Measurements from ENCODE around the gene ELAC2.
A peak's percentile ranks its signal among the peaks of the same experiment; 100 is the strongest.

ELAC2 gene, protein sequence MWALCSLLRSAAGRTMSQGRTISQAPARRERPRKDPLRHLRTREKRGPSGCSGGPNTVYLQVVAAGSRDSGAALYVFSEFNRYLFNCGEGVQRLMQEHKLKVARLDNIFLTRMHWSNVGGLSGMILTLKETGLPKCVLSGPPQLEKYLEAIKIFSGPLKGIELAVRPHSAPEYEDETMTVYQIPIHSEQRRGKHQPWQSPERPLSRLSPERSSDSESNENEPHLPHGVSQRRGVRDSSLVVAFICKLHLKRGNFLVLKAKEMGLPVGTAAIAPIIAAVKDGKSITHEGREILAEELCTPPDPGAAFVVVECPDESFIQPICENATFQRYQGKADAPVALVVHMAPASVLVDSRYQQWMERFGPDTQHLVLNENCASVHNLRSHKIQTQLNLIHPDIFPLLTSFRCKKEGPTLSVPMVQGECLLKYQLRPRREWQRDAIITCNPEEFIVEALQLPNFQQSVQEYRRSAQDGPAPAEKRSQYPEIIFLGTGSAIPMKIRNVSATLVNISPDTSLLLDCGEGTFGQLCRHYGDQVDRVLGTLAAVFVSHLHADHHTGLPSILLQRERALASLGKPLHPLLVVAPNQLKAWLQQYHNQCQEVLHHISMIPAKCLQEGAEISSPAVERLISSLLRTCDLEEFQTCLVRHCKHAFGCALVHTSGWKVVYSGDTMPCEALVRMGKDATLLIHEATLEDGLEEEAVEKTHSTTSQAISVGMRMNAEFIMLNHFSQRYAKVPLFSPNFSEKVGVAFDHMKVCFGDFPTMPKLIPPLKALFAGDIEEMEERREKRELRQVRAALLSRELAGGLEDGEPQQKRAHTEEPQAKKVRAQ

DNA sequence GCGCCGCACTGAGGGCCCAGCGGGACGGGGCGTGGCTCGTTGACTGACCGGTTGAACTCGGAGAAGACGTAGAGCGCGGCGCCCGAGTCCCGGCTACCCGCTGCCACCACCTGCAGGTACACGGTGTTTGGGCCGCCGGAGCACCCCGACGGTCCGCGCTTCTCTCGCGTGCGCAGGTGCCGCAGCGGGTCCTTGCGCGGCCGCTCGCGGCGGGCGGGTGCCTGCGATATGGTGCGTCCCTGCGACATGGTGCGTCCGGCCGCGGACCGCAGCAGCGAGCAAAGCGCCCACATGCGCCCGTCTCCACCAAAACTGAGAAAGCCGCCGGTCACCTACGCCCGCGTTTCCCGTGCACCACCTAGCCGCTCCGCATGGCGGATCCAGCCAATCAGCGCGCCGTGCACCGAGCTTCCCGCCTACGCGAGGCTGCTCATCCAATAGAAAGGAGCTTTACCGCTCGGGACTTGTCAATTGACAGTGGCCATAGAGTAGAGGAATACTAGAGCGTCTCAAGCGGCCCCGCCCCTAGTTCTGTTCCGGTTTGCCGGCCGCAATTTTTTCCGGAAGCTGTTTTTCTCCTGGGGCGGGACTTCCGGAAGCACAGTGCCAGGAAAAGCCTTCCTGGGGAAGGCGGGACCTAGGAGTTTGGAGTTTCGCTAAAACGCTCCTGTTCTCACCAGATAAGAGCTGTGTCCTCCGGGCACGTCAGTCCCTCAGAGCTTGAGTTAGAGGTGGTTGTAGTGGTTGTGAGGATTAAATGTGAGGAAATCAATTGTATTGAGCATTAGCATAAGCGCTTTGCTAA, at the start of gene ELAC2:
Gene ELAC2 (minus strand): TSS at position 373 of the 805 bp plus-strand sequence. CDS start 80 bp downstream, at position 293.
- peak; percentile 95 for DNase-seq

DNA sequence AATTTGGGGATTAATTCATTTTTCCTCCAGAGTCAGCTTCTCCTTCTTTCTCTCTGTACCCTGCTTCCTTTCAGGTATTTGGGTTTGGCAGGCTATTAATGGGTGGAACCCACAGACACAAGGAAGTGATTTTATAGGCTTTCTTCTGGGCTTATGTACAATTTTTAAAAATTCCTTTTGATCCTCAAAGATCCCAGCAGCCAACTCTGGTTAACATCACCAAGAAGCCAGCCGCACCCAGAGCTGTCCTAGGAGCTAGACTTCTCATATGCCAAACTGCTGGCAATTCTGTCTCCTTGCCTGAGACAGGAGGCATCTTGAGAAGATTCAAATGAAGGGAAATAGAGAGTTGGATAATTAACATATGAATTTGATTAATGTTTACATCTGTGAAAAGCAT, 47.2 kb upstream of the ELAC2 start:
- no peak for DNase-seq

DNA sequence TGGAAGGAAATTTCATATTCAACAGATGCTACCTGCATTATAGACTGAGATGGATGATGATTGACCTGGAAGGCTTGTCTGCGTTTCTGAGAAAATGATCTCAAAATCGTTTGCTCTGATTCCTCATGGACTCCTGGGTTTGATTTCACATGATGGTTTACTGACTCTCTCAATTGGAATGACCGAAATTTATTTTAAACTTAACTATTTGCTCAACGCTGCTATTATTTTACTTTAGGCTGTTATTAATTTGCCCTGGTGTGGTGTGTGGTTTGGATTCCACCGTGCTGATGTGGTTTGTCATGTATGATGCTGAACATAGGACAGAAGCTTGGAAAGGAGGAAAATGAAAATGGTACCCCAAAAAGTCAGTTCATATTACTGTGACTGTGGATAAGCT, 37.3 kb upstream of the ELAC2 start:
- no peak for DNase-seq

DNA sequence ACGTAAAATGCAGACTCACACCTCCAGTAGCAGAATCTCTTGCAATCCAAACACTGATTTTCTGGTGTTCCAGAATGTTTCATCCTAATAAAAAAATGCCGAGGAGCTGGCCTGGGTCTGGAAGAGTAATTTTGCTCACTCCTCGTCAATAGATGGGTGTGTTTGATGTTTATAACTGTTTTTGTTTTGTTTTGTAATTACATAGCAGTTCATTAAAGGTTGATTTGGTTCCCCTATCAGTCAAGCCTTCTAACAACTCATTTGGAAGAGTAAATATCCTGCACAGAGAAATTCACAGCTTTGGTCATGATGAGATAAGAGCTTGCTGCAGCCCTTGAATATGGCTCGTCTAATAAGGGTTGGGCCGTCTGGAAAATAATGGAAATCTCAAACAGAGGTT, 36.8 kb upstream of the ELAC2 start:
- no peak for DNase-seq

DNA sequence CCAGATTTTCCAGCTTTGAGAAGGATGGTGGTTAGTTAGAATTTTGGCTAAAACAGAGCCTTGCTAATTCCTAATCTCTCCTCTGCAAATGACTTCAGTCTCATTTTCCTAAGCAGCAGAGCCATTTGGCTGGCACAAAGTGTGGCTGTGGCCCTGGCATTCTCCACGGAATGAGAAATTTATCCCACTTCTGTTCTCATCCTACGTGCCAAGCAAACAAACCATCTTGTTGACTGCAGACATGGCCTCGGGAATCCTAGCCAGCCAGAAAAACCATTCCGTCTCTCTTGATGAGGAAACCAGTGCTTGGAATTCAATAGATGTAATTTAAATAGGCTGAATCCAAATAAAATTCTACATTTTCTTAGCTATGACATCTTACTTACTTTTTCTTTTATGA, 34.1 kb upstream of the ELAC2 start:
- DNase-seq, result no peak

DNA sequence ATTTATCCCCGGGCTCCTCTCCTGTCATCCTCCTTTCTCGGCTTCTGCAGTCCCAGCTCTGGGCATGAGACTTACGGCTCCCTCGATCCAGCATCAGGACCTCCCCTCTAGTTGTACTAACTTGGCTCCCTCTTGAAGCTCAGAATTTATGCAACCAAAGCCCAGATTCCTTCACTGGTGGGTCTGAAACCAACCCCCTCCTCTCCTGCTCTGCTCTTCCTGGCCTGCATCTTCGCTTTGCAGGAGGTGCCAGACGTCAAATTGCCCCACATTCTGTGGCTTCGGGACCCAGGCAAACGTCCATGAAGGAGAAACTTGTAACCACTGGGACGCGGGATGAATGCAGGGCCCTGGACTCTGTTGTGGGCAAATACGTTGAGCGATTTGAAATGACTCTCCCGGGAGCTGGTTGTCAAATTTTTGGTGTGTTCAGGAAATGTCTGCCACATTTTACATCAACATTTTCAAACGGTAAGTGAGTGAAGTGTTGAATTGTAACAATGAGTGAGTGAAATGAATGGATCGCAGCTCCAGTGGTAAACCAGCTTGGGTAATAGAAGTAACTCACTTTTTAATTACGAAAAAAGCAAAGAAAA, 29.3 kb upstream of the ELAC2 start:
- no peak for DNase-seq

DNA sequence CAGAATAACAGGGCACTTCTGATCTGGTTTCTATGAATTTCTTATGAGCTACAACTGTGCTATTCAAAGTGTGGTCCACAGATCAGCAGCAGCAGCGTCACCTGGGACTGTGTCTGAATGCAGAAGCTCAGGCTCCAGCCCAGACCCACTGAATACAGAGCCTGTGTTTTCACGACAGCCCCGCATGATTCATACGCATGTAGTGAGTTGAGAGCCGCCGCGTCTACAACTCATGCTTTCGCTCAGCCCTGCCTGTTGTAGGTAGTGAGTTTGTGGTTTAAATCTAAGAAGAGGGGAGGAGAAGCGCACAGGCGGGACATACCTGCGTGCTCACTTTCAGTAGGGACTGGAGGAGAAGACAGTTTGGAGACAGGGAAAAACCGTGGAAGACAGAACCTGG, 28.5 kb upstream of the ELAC2 start:
- DNase-seq, result no peak

DNA sequence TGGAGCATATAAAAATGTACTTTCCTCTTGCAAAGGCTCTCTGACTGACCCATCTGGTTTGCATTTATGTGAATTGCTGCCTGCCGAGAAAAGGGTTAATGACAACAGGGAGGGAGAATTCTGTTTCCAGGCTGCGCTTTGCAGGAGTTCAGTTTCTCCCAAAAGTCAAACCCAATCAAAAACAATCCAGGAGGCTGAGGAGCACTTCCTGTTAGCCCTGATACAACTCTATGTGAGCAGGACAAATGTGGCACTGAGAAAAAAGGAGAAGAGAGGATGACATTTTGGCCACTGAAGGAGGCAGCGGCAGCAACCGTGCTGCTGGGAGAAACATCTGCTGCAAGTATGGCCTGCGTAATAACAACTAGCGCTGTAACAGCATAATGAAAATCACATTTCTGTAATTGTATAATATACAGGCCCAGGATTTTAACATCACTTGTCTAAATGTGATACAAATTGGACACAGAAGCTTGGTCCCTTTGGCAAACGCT, 26.8 kb upstream of the ELAC2 start:
- DNase-seq, result no peak

DNA sequence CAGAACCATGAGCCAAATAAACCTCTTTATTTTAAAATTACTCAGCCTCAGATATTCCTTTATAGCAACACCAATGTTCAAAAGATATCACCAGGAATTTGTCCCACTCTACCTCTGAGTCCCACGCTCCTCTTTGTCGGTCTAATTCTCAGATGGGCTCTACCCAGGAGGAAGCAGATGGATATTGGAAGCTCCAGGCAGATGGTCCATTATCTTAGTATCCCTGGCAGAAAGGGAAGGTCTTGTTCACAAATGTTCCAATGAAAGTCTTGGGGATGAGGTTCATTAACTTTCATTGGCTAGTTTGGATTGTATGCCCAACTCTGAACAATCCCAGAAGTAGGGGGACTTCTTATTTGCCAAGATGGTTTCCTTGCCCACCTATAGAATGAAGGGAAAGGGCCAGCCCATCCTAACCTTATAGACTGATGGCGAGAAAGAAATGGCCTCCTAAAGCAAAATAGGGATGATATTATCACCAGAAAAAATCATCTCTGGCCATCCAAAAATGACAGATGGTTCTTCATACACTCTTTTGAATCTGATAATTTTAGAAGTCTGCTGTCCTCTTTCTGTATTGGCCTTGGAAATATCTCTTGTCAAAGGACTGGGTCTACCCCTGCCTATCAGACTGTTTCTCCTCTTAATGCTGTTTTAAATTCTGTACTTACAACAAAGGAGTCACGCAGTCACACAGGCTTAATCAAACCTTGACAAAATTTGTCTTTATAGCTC, 21.3 kb upstream of the ELAC2 start:
- no peak for DNase-seq

DNA sequence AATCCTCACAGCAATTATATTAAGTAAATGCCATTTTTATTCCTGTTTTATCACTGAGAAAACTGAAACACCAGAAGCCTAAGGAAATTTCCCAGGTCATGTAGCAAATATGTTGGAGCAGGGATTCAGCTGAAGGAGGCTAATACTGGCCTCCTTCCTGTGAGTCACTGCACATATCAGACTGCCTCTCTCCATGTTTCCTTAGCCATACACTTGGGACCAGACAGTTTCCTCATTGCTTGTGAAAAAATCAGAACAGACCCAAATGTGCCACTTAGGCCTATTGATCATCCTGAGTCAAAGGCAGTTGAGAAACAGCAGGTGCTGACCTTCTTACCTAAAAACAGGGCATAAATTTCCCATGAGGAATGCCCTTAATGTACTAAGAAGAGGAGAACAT, 18.9 kb upstream of the ELAC2 start:
- DNase-seq, result no peak

DNA sequence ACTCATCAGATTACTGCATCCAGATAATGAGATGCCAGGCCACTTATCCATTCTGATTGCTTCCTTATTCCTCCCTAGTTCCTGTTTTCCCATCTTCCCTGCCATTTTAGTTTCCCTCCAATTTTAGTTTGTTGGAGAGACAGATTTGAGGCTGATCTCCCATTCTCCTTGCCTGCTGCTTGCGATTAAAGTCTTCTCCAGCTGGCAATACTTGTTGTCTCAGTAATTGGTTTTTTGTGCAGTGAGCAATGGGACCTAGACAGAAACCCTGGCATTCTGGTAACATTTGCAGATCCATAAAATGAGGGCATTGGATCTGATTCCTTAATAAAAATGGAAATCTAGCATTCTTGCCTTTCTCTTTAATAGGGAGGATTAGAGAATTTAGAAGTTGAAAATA, 17.6 kb upstream of the ELAC2 start:
- DNase-seq, result no peak

DNA sequence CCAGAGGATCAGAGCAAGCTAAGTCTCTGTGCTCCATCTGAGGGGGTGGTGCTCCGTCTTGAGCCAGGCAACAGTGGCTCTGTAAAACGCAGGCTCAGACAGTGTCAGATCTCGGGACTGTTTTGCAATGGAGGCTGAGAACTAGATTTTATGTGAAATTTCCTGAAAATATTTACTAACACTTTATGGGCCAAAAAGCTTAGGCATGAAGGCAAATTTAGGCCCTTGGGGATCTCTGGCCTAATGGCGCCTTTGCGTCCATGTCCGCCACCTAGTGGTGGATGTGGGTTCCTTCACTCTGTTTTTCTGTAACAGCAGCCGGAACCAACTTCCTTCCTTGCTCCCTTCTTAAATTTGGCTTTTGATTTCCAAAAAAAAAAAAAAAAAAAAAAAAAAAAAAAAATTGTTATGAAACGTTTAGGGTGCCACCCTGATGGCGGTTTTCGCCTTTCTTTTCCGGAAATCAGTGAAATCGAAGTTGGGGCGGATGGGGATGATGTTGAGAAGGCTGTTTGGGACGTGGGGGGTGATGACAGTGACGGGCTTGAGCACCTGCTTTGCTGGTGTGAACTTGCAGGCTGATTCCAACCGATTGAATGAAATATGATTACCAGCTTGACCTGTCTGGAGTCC, 14.0 kb upstream of the ELAC2 start:
- peak; percentile 50 for DNase-seq

DNA sequence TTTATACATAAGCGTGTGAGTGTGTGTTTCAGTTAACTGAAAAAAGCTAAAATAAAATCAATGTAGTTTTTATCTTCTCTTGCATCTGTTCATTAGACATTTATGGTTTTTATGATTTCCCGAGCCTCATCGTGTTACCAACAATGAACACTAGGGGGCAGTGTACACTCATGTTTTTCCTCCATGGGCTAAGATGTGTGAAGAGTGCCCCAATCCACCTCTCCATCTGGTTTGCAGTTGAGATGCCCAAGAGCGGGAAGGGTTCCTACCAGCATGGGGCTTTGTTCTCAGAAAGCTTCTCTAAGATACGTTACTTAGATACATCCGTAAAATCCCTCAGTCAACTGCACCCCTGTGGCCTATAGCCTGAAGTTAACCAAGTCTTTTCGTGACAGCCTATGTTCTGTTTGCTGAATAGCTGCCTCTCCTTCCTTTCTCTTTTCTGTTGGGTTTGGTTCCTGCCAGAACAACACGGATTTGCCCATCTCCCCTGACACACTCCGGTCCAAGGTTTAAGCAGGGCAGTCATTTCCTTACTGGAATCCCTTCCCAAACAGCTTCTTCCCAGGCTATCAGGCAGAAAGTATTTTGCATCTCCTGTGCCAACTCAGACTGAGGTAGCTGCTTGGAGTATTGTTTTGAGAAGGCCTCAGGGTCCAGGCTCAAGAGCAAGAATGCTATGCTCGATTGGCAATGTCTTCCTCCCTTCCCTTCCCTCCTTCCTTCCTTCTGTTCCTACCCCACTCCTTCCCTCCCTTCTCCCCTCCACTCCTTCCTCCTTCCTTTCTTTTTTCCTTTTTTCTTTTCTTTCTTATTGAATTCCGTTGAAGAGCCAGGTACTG, 12.9 kb upstream of the ELAC2 start:
- DNase-seq, result peak; percentile 45

DNA sequence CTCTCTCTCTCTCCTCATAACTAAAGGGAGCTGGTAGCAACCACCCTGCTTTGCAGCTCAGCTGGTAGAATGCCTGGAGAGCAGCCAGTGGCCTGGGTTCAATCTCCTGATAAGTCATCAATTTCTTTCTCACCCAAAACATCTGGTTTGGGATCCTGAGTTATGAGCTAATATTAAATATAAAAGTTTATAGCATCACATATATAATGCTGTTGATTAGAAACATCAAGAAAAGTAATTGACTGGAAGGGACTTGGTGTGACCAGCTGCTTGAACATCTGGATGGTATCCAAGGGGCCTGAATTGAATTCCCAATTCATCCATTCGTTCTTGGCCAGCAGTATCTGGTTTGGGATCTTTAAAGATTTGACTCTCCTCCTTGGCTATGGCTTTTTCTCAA, 12.2 kb upstream of the ELAC2 start:
- DNase-seq, result no peak

DNA sequence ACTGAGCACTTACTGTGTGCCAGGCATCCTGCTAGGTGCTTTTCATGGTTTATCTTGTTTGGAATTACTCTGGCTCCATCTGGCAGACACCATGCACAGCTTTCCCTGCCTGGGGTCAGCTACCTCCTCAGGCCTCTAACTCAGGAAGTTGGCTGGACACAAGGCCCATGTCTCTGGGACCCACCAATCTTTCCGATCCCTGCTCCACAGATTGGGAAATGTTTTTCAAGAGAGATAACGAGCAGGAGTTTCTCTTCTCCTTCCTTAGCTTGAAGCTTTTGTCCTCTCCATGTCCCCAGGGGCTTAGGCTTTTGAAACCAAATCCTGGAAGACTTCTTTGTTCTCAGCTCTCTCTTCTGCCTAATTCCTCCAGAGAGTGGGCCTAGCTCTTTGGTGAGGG, 11.5 kb upstream of the ELAC2 start:
- DNase-seq, result no peak

DNA sequence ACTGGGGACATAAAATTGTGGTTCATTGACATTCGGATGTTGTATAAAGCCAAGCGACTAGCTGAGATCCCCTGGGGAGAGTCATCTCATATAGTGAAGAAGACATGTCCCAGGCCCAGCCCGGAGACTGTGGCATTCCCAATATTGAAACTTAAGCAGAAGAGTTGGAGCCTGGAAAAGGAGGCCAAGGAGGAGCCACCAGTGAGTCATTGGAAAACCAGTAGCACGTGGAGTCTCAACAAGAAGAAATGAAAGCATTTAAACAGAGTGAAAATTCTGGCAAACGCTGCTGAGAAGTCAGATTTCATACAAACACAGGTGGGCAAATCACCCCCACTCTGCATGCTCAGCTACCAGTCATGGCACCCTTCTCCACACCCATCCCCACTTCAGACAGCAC, 9.4 kb upstream of the ELAC2 start:
- DNase-seq, result no peak

DNA sequence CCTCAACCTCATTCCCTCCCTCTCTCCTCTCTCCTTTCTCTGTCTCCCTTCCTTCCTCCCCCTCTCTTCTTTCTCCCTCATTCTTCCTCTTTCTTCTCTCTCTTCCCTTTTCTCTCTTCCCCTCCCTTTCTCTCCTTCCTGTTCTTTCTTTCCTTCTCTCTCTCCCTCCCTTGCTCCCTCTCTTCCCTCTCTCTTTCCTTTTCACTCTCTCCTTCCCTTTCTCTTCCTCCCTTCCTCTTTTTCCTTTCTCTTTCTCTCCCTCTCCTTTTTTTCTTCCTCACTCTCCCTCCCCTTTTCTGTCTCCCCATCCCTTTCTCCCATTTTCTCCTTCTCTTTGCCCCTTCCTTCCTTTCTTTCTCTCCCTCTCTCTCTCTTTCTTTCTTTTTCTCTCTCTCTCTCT, 7.9 kb upstream of the ELAC2 start:
- DNase-seq, result no peak

DNA sequence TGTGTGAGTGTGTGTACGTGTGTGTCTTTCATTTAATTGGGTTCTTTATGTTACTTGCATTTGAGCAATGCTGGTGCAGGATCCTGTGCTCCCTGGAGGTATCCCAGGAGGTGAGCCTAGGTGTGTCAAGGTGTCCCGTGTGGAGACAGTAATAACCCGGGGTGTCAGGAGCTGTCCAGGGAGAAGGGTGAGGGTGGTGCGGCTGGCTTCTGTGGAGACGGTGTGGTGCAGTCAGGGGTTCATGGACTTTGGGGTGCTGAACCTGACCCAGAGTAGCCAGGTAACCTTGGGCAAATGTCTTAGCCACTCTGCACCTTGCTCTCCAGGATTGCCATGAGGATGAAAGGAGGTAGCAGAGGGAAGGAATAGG, 7.4 kb upstream of the ELAC2 start:
- no peak for DNase-seq

DNA sequence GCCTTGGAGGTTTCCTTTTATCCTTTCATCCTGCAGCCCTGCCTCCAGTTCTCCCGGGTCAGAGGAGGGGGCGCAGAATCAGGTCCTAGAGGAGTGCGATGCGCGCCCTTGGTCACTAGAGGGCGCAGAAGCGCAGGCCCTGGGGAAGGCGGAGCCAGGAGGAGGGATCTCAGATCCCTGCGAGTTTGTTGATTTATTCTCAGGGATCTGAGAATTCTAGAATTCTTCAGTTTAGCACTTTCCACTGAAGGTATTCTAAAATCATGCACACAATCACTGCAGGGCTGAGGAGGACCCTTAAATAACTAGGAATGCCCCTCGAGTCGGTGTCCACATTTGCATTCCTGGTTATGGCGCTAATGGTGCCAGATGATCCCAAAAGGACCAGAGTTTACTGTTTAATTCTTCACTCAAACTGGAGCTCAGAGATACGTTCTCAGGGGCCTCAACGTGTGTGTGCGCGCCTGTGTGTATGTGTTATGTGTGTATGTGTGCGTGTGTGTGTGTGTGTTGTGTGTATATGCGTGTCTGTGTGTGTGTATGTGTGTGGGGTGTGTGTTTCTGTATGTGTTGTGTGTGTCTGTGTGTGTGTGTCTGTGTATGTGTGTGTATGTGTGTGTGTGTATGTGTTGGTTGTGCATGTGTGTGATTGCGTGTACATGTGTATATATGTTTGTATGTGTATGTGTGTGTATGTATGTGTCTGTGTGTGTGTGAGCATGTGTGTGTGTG, 6.9 kb upstream of the ELAC2 start:
- peak; percentile 67 for DNase-seq

DNA sequence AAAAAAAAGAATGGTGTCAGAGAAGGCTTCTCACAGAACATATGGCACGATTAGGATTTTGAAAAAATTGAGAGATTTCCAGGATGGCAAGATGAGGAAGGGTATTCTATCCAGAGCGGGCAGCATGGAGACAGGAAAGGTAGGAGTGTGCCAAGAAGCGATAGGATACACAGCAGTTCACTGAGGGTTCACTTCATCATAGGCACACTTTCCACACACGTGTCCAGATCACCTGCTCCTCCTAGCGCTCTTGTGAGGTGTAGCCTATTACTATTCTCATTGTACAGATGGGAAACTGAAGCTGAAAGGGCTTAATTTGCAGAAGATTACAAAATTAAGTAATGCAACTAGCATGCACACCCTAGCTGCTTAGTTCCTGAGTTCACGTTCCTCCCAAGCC, 6.2 kb upstream of the ELAC2 start:
- DNase-seq, result peak; percentile 20
